ENCODE data around the gene WDR76. TPM values are rescaled to one million over a fixed set of nuclear protein-coding genes. Genes with fewer than 3 reads are reported as not detected.
"Not testable (repeated sequence)": the region's sequence is repeated elsewhere in the genome, so short reads cannot be mapped to it uniquely, and the experiment has no call there.

The WDR76 gene
- total RNA-seq, 3 donors from 2014 or later, result 4.2 to 4.6 (median 4.5) TPM

DNA sequence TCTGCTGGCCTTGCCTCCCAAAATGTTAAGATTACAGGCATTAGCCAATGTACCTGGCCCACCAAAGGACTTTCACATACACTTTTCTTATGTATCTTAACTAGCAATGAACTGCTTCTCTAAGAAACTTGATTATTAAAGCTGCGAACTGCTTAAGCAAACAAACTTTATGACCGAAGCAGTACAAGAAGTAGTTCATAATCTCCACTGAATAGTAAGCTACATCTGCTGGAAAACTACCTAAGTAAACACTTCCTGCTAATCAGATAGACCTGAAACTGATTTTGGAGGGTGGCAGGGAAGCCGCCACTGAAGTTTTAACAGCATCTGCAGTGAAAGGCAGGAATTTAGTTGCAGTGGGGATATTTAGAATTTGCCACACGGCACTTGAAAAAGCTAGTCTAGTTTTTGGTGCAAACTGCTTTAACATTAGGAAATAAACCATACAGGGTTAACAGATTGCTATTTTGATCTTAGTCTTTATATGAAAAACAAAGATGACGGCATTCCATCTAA is 18.3 kb upstream of the WDR76 start:
- TF ChIP-seq, protein P1, sequence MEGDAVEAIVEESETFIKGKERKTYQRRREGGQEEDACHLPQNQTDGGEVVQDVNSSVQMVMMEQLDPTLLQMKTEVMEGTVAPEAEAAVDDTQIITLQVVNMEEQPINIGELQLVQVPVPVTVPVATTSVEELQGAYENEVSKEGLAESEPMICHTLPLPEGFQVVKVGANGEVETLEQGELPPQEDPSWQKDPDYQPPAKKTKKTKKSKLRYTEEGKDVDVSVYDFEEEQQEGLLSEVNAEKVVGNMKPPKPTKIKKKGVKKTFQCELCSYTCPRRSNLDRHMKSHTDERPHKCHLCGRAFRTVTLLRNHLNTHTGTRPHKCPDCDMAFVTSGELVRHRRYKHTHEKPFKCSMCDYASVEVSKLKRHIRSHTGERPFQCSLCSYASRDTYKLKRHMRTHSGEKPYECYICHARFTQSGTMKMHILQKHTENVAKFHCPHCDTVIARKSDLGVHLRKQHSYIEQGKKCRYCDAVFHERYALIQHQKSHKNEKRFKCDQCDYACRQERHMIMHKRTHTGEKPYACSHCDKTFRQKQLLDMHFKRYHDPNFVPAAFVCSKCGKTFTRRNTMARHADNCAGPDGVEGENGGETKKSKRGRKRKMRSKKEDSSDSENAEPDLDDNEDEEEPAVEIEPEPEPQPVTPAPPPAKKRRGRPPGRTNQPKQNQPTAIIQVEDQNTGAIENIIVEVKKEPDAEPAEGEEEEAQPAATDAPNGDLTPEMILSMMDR (IDR thresholded peaks at IDR 0.05), result no peak
- TF ChIP-seq POLR2A (IDR thresholded peaks at IDR 0.05), result no peak
- TF ChIP-seq POLR2AphosphoS5 (IDR thresholded peaks at IDR 0.05), result no peak
- Histone ChIP-seq H3K9me3 (no peaks in the 10 kb centered on the region), H3K27ac (no peak overlapping the region), H3K36me3 (peaks cover 4% of the 10 kb centered on the region), H3K27me3 (no peaks in the 10 kb centered on the region), H3K4me3 (no peak overlapping the region), H3K4me1 (no peaks in the 10 kb centered on the region)
- intact Hi-C loops (cut with DNase I; ENCODE audit: low total_unique reads), result no loop called here
- DNase-seq (ENCODE audit: low spot score in 2 of 2), result no peak

DNA sequence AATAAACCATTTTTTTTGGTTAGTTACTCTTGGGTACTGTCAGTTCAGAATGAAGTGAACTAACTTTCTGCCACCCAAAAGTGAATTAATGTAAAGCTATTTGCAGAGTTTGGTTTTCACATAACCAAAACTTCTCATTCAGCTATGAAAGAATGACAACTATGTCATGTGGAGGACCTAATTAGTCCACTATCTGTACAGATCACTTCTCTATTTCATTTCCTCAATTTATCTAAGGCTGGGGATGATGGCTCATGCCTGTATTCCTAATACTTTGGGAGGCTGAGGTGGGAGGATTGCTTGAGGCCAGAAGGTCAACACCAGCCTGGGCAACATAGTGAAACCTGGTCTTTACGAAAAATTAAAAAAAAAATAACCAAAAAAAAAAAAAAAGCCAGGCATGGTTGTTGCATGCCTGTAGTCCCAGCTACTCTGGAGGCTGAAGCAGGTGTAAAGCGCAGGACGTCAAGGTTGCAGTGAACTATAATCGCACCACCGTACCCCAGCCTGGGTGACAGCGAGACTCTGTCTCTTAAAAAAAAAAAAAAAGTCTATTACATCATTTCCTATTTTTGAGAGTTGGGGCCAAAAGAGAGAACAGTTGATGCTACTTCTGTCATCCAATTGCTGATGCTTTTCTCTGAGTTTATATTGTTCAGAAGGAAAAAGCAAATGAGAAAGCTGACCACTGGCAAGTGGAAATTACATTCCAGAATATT is 17.7 kb upstream of the WDR76 start:
- Histone ChIP-seq H3K4me1 (no peaks in the 10 kb centered on the region), H3K36me3 (peaks cover 9% of the 10 kb centered on the region), H3K9me3 (no peaks in the 10 kb centered on the region), H3K4me3 (no peak overlapping the region), H3K27me3 (no peaks in the 10 kb centered on the region), H3K27ac (no peak overlapping the region)
- TF ChIP-seq, protein P1 (IDR thresholded peaks at IDR 0.05), result no peak
- TF ChIP-seq POLR2A (IDR thresholded peaks at IDR 0.05), result no peak
- no peak for TF ChIP-seq POLR2AphosphoS5 (IDR thresholded peaks at IDR 0.05)
- no peak for DNase-seq (ENCODE audit: low spot score in 2 of 2)
- intact Hi-C loops (cut with DNase I; ENCODE audit: low total_unique reads), result no loop called here

DNA sequence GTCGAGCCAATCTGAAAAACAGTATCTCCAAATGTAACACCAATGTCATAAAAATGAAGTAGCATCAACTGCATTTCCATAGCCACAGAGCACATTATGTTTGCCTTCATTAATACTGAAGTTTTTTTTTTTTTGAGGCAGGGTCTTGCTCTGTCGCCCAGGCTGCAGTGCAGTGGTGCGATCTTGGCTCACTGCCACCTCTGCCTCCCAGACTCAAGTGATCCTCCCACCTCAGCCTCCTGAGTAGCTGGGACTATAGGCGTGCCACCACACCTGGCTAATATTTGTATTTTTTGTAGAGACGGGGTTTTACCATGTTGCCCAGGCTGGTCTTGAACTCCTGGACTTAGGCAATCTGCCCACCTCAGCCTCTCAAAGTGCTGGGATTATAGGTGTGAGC is 11.7 kb upstream of the WDR76 start:
- H3K27me3 ChIP-seq; H3K36me3 ChIP-seq; DNase-seq (ENCODE audit: low spot score in 2 of 2); intact Hi-C loops (cut with DNase I; ENCODE audit: low total_unique reads); H3K4me1 ChIP-seq; H3K27ac ChIP-seq; H3K4me3 ChIP-seq; H3K9me3 ChIP-seq: not testable (repeated sequence)

DNA sequence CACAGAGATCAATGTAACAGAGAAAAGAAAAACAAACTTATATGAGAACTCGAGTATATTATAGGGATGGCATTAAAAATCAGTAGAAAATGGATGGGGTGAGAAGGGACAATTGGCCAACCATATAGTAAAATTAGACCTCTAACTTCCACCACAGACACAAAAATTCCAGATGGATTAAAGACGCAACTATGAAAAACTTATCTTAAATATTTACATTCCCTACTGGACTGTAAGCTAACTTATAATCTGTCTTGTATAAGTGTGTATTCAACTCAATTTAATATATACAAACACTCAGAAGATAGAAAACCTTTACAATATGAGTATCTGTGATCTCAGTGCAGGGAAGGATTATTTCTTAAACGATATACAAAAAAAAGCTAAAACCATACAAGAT is 5.3 kb upstream of the WDR76 start:
- intact Hi-C loops (cut with DNase I; ENCODE audit: low total_unique reads), result no loop called here
- Histone ChIP-seq H3K4me3 (no peak overlapping the region), H3K27me3 (no peaks in the 10 kb centered on the region), H3K27ac (no peak overlapping the region), H3K4me1 (peaks cover 0 to 5% of the 10 kb centered on the region in 2 donors), H3K36me3 (no peaks in the 10 kb centered on the region), H3K9me3 (no peaks in the 10 kb centered on the region)
- no peak for DNase-seq (ENCODE audit: low spot score in 2 of 2)
- TF ChIP-seq POLR2A (IDR thresholded peaks at IDR 0.05), result no peak
- no peak for TF ChIP-seq POLR2AphosphoS5 (IDR thresholded peaks at IDR 0.05)

DNA sequence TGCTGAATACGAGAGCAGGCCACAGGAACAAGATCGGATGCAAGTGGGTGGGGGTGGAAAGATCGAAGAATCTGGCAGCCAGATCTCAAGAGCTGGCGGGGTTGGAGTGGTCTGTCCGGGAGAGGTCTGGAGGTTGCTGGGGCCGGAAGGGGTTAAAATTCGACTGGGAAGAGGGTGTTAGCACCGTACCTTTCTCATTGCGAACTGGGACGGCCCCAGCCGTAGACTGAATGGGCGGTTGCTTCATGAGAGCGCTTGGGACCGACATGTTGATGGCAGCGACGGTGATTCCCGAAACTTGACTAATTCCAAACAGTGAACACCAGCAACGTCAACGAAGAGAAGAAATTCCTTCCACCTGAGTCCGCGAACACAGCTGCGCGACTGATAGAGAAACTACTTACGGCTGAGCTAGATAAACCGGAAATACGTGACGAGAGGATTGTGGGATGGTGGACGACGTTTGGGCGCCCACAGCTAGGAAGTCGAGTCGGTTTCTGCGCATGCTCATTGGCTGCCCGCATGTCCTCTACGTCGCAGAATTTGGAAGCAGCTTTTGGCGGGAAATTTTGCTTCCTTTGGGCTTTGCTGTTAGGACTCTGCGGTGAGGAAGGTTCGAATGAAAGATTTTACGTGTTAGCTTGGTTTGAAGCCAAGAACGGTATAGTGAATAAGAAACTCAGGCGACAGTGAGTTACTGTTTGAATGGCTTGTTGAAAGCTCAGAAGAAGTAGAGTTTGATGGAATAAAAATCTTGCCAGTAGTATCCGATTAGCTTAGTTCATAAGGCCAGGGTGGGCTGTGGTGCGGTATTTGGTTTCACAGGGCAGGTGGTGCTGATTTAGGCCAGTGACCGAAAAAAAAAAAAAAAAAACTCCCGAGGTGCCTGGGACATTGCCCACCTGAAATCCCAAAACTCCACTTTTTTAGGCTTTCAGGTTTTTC is 2.2 kb upstream of the WDR76 start, which contains the start of gene MFAP1:
Gene MFAP1 (minus strand): TSS at position 389 of the 945 bp plus-strand sequence. CDS start 121 bp downstream, at position 268.
- H3K4me1 ChIP-seq, result peaks cover 0 to 5% of the 10 kb centered on the region in 2 donors
- intact Hi-C loops (cut with DNase I; ENCODE audit: low total_unique reads), result no loop called here
- TF ChIP-seq, protein P1 (IDR thresholded peaks at IDR 0.05), result no peak
- peak; percentile 85 to 97 (median 93) for TF ChIP-seq POLR2AphosphoS5 (IDR thresholded peaks at IDR 0.05)
- peak; percentile 71 for TF ChIP-seq POLR2A (IDR thresholded peaks at IDR 0.05)
- H3K4me3 ChIP-seq, result peak within 1 kb of the TSS; percentile 67 to 93 (median 83)
- H3K9me3 ChIP-seq, result no peaks in the 10 kb centered on the region
- H3K27ac ChIP-seq, result peak within 1 kb of the TSS; percentile 90 to 97
- H3K36me3 ChIP-seq, result no peaks in the 10 kb centered on the region
- H3K27me3 ChIP-seq, result no peaks in the 10 kb centered on the region
- peak; percentile 90 to 94 for DNase-seq (ENCODE audit: low spot score in 2 of 2)

DNA sequence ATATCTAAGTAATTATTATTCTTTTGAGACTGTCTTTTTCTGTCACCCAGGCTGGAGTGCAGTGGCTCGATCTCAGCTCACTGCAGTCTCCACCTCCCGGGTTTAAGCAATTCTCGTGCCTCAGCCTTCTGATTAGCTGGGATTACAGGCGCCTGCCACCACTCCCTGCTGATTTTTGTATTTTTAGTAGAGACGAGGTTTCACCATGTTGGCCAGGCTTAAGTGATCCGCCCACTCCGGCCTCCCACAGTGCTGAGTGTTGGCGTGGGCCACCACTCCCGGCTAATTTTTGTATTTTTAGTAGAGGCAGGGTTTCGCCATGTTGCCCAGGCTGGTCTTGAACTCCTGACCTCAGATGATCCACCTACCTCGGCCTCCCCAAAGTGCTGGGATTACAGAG is 1.5 kb upstream of the WDR76 start:
- H3K27me3 ChIP-seq; H3K36me3 ChIP-seq; H3K27ac ChIP-seq; H3K9me3 ChIP-seq; H3K4me1 ChIP-seq; intact Hi-C loops (cut with DNase I; ENCODE audit: low total_unique reads): not testable (repeated sequence)
- peak in 1 of 2 donors; percentile 17 for DNase-seq (ENCODE audit: low spot score in 2 of 2)
- peak overlapping the region in 1 of 3 donors; percentile 93 for H3K4me3 ChIP-seq
